ENCODE results near the gene RPN1. TPM values are rescaled to one million over a fixed set of nuclear protein-coding genes. Genes with fewer than 3 reads are reported as not detected.

RPN1 gene
- total RNA-seq, 5 donors from 2014 or later (not counting 1 experiment from before 2014, with no cell fraction given), result 86.1 to 119 (median 100) TPM

GRCh38 chr3:128603313-128603712, 47.3 kb downstream of the RPN1 start:
- 94% methylated on average over 7 of the region's 8 CpGs for WGBS (ENCODE audit: insufficient coverage)
- DNase-seq (no peak), ATAC-seq (replicated peaks in 1 of 4) (no peak)
- no peak overlapping the region for H3K27ac ChIP-seq (ENCODE audit: low read length)
- no peaks in the 10 kb centered on the region for H3K9me3 ChIP-seq
- no peaks in the 10 kb centered on the region for H3K36me3 Mint-ChIP-seq
- H3K4me3 ChIP-seq (ENCODE audit: control insufficient read depth in 1 of 2, extremely low read depth in 1 of 2, low read length in 1 of 2), result no peak overlapping the region
- ChIA-PET CTCF (interaction anchor here in 1 of 2 donors (1.0 kb wide), 1 partner anchor 14 kb away, joined by 3 read pairs; no protein-coding TSS in a partner anchor), POLR2A (no interaction called here)
- peaks cover 0 to 8% of the 10 kb centered on the region in 2 experiments for H3K4me1 ChIP-seq (ENCODE audit: control insufficient read depth in 1 of 2, extremely low read depth in 1 of 2, insufficient read depth in 2 of 2, low read length in 2 of 2)
- H3K4me3 Mint-ChIP-seq, result no peak overlapping the region
- no peaks in the 10 kb centered on the region for H3K27me3 Mint-ChIP-seq
- H3K27me3 ChIP-seq (replicated peaks in 1 of 2; ENCODE audit: control insufficient read depth in 2 of 2, extremely low read depth in 1 of 2, insufficient read depth in 2 of 2, low read length in 1 of 2), result peaks cover 0 to 12% of the 10 kb centered on the region in 2 experiments
- no peaks in the 10 kb centered on the region for H3K36me3 ChIP-seq (ENCODE audit: control insufficient read depth in 2 of 2, extremely low read depth in 1 of 2, insufficient read depth in 1 of 2, low read length in 1 of 2)
- no peaks in the 10 kb centered on the region for H3K9me3 Mint-ChIP-seq
- no peak overlapping the region for H3K27ac Mint-ChIP-seq
- H3K4me1 Mint-ChIP-seq, result no peaks in the 10 kb centered on the region

- CTCF ChIA-PET, result interaction anchor here in 1 of 2 donors (0.5 kb wide), 1 partner anchor 15 kb away, joined by 3 read pairs; no protein-coding TSS in a partner anchor
- POLR2A ChIA-PET, result no interaction called here
- H3K27ac Mint-ChIP-seq, result no peak overlapping the region
- H3K4me3 Mint-ChIP-seq, result no peak overlapping the region
- DNase-seq (no peak), ATAC-seq (replicated peaks in 1 of 4) (no peak)
- no peak overlapping the region for H3K27ac ChIP-seq (ENCODE audit: low read length)
- H3K9me3 ChIP-seq, result no peaks in the 10 kb centered on the region
- no peak overlapping the region for H3K4me3 ChIP-seq (ENCODE audit: control insufficient read depth in 1 of 2, extremely low read depth in 1 of 2, low read length in 1 of 2)
- no peaks in the 10 kb centered on the region for H3K36me3 ChIP-seq (ENCODE audit: control insufficient read depth in 2 of 2, extremely low read depth in 1 of 2, insufficient read depth in 1 of 2, low read length in 1 of 2)
- peaks cover 5 to 12% (median 7%) of the 10 kb centered on the region in 3 donors for H3K4me1 Mint-ChIP-seq
- WGBS (ENCODE audit: insufficient coverage), result 93% methylated on average over 12 of the region's 18 CpGs
- H3K9me3 Mint-ChIP-seq, result no peaks in the 10 kb centered on the region
- peaks cover 0 to 9% of the 10 kb centered on the region in 2 experiments for H3K4me1 ChIP-seq (ENCODE audit: control insufficient read depth in 1 of 2, extremely low read depth in 1 of 2, insufficient read depth in 2 of 2, low read length in 2 of 2)
- H3K27me3 Mint-ChIP-seq, result no peaks in the 10 kb centered on the region
- no peaks in the 10 kb centered on the region for H3K36me3 Mint-ChIP-seq
- no peaks in the 10 kb centered on the region for H3K27me3 ChIP-seq (replicated peaks in 1 of 2; ENCODE audit: control insufficient read depth in 2 of 2, extremely low read depth in 1 of 2, insufficient read depth in 2 of 2, low read length in 1 of 2)
Observed at GRCh38 chr3:128598884-128599664, 51.5 kb downstream of the RPN1 start.

GRCh38 chr3:128597900-128598299, 52.7 kb downstream of the RPN1 start:
- Mint-ChIP-seq H3K27me3 (no peaks in the 10 kb centered on the region), H3K4me3 (no peak overlapping the region), H3K36me3 (no peaks in the 10 kb centered on the region), H3K4me1 (peaks cover 5 to 12% (median 7%) of the 10 kb centered on the region in 3 donors), H3K27ac (no peak overlapping the region), H3K9me3 (no peaks in the 10 kb centered on the region)
- 76% methylated on average over 6 of the region's 6 CpGs for WGBS (ENCODE audit: insufficient coverage)
- Histone ChIP-seq H3K27ac (ENCODE audit: low read length) (no peak overlapping the region), H3K27me3 (replicated peaks in 1 of 2; ENCODE audit: control insufficient read depth in 2 of 2, extremely low read depth in 1 of 2, insufficient read depth in 2 of 2, low read length in 1 of 2) (no peaks in the 10 kb centered on the region), H3K36me3 (ENCODE audit: control insufficient read depth in 2 of 2, extremely low read depth in 1 of 2, insufficient read depth in 1 of 2, low read length in 1 of 2) (no peaks in the 10 kb centered on the region), H3K4me3 (ENCODE audit: control insufficient read depth in 1 of 2, extremely low read depth in 1 of 2, low read length in 1 of 2) (no peak overlapping the region), H3K9me3 (no peaks in the 10 kb centered on the region), H3K4me1 (ENCODE audit: control insufficient read depth in 1 of 2, extremely low read depth in 1 of 2, insufficient read depth in 2 of 2, low read length in 2 of 2) (peaks cover 0 to 9% of the 10 kb centered on the region in 2 experiments)
- DNase-seq (no peak), ATAC-seq (replicated peaks in 1 of 4) (no peak)
- ChIA-PET POLR2A (no interaction called here), CTCF (no interaction called here)

GRCh38 chr3:128592864-128593263, 57.8 kb downstream of the RPN1 start:
- ChIA-PET CTCF (no interaction called here), POLR2A (no interaction called here)
- peaks cover 0 to 6% of the 10 kb centered on the region in 2 experiments for H3K27me3 ChIP-seq (replicated peaks in 1 of 2; ENCODE audit: control insufficient read depth in 2 of 2, extremely low read depth in 1 of 2, insufficient read depth in 2 of 2, low read length in 1 of 2)
- peaks cover 0 to 9% of the 10 kb centered on the region in 2 experiments for H3K4me1 ChIP-seq (ENCODE audit: control insufficient read depth in 1 of 2, extremely low read depth in 1 of 2, insufficient read depth in 2 of 2, low read length in 2 of 2)
- ATAC-seq (replicated peaks in 1 of 4), result no peak
- DNase-seq, result no peak
- WGBS (ENCODE audit: insufficient coverage), result 80% methylated on average over 2 of the region's 4 CpGs
- Mint-ChIP-seq H3K36me3 (no peaks in the 10 kb centered on the region), H3K4me1 (peaks cover 9 to 33% (median 26%) of the 10 kb centered on the region in 3 donors), H3K9me3 (peaks cover 0 to 5% (median 0%) of the 10 kb centered on the region in 3 donors), H3K27ac (no peak overlapping the region), H3K27me3 (no peaks in the 10 kb centered on the region), H3K4me3 (no peak overlapping the region)
- no peak overlapping the region for H3K4me3 ChIP-seq (ENCODE audit: control insufficient read depth in 1 of 2, extremely low read depth in 1 of 2, low read length in 1 of 2)
- H3K9me3 ChIP-seq, result no peaks in the 10 kb centered on the region
- H3K36me3 ChIP-seq (ENCODE audit: control insufficient read depth in 2 of 2, extremely low read depth in 1 of 2, insufficient read depth in 1 of 2, low read length in 1 of 2), result no peaks in the 10 kb centered on the region
- no peak overlapping the region for H3K27ac ChIP-seq (ENCODE audit: low read length)

GRCh38 chr3:128591738-128592426, 58.7 kb downstream of the RPN1 start:
- CTCF ChIA-PET, result interaction anchor here (0.6 to 0.7 kb wide), 4 partner anchors 10 to 849 kb away, joined by 3 to 8 read pairs (median 6); no protein-coding TSS in a partner anchor
- Mint-ChIP-seq H3K36me3 (no peaks in the 10 kb centered on the region), H3K4me3 (peak overlapping the region in 2 of 3 donors; percentile 10 to 49), H3K4me1 (peaks cover 9 to 33% (median 24%) of the 10 kb centered on the region in 3 donors), H3K9me3 (peaks cover 0 to 5% (median 0%) of the 10 kb centered on the region in 3 donors), H3K27me3 (no peaks in the 10 kb centered on the region), H3K27ac (peak overlapping the region; percentile 29 to 60)
- Histone ChIP-seq H3K4me3 (ENCODE audit: control insufficient read depth in 1 of 2, extremely low read depth in 1 of 2, low read length in 1 of 2) (no peak overlapping the region), H3K36me3 (ENCODE audit: control insufficient read depth in 2 of 2, extremely low read depth in 1 of 2, insufficient read depth in 1 of 2, low read length in 1 of 2) (no peaks in the 10 kb centered on the region), H3K27ac (ENCODE audit: low read length) (no peak overlapping the region), H3K4me1 (ENCODE audit: control insufficient read depth in 1 of 2, extremely low read depth in 1 of 2, insufficient read depth in 2 of 2, low read length in 2 of 2) (peaks cover 0 to 9% of the 10 kb centered on the region in 2 experiments), H3K27me3 (replicated peaks in 1 of 2; ENCODE audit: control insufficient read depth in 2 of 2, extremely low read depth in 1 of 2, insufficient read depth in 2 of 2, low read length in 1 of 2) (peaks cover 0 to 6% of the 10 kb centered on the region in 2 experiments), H3K9me3 (no peaks in the 10 kb centered on the region)
- 65% methylated on average over 4 of the region's 5 CpGs for WGBS (ENCODE audit: insufficient coverage)
- POLR2A ChIA-PET, result no interaction called here
- ATAC-seq (replicated peaks in 1 of 4) (peak; percentile 41 to 74 (median 58)), DNase-seq (peak in 2 of 35 experiments; percentile 30 to 34)

GRCh38 chr3:128590948-128591347, 59.7 kb downstream of the RPN1 start:
- H3K9me3 Mint-ChIP-seq, result peaks cover 0 to 5% (median 0%) of the 10 kb centered on the region in 3 donors
- H3K36me3 Mint-ChIP-seq, result no peaks in the 10 kb centered on the region
- ChIA-PET CTCF (no interaction called here), POLR2A (no interaction called here)
- no peak overlapping the region for H3K4me3 Mint-ChIP-seq
- 96% methylated on average over 8 of the region's 8 CpGs for WGBS (ENCODE audit: insufficient coverage)
- H3K4me1 Mint-ChIP-seq, result peaks cover 9 to 33% (median 19%) of the 10 kb centered on the region in 3 donors
- Histone ChIP-seq H3K27ac (ENCODE audit: low read length) (no peak overlapping the region), H3K36me3 (ENCODE audit: control insufficient read depth in 2 of 2, extremely low read depth in 1 of 2, insufficient read depth in 1 of 2, low read length in 1 of 2) (no peaks in the 10 kb centered on the region), H3K4me1 (ENCODE audit: control insufficient read depth in 1 of 2, extremely low read depth in 1 of 2, insufficient read depth in 2 of 2, low read length in 2 of 2) (peaks cover 0 to 9% of the 10 kb centered on the region in 2 experiments), H3K9me3 (no peaks in the 10 kb centered on the region), H3K27me3 (replicated peaks in 1 of 2; ENCODE audit: control insufficient read depth in 2 of 2, extremely low read depth in 1 of 2, insufficient read depth in 2 of 2, low read length in 1 of 2) (peaks cover 0 to 6% of the 10 kb centered on the region in 2 experiments), H3K4me3 (ENCODE audit: control insufficient read depth in 1 of 2, extremely low read depth in 1 of 2, low read length in 1 of 2) (no peak overlapping the region)
- ATAC-seq (replicated peaks in 1 of 4) (no peak), DNase-seq (no peak)
- H3K27ac Mint-ChIP-seq, result no peak overlapping the region
- H3K27me3 Mint-ChIP-seq, result no peaks in the 10 kb centered on the region
